ENCODE data around the gene OSGEP. TPM values are rescaled to one million over a fixed set of nuclear protein-coding genes. Genes with fewer than 3 reads are reported as not detected.
"Not testable (repeated sequence)": the region's sequence is repeated elsewhere in the genome, so short reads cannot be mapped to it uniquely, and the experiment has no call there.

The OSGEP gene
- total RNA-seq, 1 donor from 2014 or later: 18.8 TPM

DNA sequence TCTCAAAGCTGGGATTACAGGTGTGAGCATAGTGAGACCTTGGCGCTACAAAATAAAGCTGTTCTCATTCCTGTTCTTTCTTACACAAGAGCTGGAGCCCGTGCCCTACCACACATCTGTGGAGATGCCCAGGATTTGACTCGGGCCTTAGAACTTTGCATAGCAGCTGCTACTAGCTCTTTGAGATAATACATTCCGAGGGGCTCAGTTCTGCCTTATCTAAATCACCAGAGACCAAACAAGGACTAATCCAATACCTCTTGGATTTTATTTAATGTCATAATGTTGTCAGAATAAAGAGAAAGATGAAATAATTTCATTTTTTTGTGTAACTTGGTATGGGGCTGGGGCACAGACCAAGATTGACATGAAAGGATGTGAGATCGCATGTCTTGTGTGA, 22.2 kb upstream of the OSGEP start:
- intact Hi-C loops (cut with DNase I): no loop called here
- no peak for ATAC-seq
- no peak for DNase-seq (ENCODE audit: missing footprints)

DNA sequence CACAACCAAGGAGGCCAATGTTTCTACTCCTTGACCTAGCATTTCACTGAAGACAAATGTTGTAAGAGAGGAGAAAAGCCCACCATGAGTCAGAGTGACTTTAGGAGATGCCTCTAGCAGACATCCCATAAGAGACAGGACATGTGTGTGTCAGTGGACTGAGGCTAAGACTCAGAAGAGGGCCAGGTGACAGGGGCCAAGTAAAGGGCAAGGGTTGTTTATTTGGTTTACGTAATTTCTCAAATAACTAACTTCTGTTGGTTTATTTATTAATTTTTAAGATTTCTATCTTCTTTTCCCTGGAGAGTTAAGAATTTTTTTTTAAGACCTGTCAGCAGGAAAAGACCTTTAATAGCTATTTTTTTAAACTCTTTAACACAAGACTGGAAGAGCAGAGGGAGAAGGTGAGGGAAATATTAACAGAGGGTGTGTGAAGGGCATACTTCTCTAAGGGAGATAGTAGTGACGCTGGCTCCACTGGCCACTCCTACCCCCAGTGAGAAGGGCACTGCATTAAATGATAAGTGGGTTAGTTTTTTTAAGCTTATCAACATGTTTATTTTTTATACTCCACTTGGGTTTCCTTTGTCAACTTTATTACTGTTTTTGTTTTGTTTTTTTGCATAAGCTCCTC, 18.0 kb upstream of the OSGEP start:
- intact Hi-C loops (cut with DNase I): no loop called here
- ATAC-seq (no peak), DNase-seq (ENCODE audit: missing footprints) (no peak)

DNA sequence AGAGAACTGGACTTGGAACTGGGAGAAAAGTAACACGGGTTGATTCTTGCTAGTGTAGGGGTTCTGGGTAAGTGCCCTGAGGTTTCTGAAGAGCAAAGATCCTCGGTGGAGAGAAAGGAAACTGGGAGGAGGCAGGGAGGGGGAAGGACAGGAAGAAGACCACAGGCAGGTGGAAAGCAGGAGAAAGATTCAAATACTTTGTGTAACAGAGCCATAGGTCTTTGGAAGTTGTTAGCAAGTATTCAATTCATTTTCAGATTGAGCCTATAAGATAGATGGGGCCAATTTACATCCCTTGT, 15.9 kb upstream of the OSGEP start:
- intact Hi-C loops (cut with DNase I): no loop called here
- ATAC-seq: no peak
- no peak for DNase-seq (ENCODE audit: missing footprints)

DNA sequence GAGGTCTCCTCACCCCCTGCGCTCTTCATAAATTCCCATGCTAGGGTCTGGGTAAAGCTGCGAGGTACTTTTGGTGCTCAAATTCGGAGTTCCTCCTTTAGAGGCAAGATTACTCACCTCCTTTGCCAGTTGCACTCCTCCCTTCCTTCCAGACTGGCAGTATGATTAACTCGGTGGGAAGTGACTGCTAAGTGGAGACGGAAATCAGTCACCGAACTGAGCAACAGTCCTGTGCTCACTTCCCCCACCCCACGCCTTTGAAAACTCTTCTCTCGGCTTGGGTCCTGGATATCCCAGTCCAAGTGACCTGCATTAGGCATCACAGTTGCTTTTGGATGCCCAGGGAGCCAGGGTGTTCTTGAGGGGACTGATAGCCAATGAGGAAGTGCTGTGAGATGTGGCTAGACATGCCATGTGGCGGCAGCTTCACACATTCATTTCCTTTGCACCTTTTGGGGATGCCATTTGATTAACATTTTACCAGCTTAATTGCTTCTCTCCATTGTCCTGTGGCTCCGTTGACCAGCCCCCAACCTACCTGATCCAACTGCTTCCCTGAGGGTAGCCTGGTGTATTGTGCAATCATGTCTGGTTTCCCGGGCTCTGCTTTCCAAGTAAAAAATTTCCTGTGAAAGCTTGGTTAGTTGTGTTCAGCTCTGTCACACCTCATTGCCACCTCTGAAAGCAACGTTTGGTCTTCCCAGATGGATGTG, 15.4 kb upstream of the OSGEP start:
- intact Hi-C loops (cut with DNase I): no loop called here
- ATAC-seq: peak; percentile 56
- DNase-seq (ENCODE audit: missing footprints): no peak

DNA sequence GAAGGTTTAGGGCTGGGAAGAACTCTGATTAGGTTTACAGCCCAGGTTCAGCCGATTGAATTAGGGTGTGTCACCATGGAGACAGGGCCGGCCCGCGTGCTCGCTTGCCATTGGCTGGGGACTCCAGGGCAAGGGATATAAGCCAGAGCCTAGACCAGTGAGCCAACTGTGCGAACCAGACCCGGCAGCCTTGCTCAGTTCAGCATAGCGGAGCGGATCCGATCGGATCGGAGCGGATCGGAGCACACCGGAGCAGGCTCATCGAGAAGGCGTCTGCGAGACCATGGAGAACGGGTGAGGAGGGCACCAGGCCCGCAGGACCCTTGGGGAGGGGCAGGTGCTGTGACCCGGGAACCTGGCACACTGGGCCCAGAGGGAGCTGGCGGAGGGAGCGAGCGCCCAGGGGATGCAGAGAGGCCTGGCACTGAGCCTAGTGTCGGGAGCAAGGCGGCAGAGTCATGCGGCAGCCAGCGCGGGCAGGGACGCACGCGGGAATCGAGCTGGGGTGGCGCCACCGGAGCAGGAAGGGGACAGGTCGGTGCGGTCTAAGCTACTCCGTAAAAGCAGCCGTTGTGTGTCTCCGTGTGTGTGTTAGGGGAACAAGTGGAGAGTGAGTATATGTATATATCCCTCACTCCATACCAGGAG, 14.8 kb upstream of the OSGEP start, which contains the start of gene PNP:
PNP (plus strand) TSS at position 165 of the 648 bp plus-strand sequence; CDS start at position 284, 119 bp downstream.
- peak; percentile 93 for DNase-seq (ENCODE audit: missing footprints)
- intact Hi-C loops (cut with DNase I): no loop called here
- ATAC-seq: peak; percentile 96

DNA sequence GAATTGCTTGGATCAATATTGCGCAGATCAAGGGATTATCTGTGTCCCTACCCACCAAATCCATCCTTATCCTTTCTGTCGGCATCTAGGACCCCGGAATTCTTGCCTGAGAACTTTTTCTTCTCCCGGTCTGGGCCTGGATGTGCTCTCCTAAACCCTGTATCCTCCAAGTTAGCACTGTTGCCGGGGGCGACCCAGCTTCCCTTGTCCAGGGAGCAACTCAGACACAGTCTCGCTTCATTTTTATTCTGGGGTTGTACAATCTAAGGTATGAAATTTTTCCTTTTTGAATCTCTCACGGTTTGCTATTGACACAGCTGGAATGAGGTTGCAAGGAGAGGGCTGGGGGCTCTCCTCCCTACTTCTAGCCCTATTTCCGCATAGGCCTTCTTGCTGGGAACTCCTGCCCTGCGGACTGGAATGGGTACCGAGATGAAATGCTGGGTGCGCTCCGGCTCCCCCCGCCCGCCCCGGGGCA, 14.2 kb upstream of the OSGEP start:
- DNase-seq (ENCODE audit: missing footprints) (no peak), ATAC-seq (no peak)
- intact Hi-C loops (cut with DNase I): no loop called here

DNA sequence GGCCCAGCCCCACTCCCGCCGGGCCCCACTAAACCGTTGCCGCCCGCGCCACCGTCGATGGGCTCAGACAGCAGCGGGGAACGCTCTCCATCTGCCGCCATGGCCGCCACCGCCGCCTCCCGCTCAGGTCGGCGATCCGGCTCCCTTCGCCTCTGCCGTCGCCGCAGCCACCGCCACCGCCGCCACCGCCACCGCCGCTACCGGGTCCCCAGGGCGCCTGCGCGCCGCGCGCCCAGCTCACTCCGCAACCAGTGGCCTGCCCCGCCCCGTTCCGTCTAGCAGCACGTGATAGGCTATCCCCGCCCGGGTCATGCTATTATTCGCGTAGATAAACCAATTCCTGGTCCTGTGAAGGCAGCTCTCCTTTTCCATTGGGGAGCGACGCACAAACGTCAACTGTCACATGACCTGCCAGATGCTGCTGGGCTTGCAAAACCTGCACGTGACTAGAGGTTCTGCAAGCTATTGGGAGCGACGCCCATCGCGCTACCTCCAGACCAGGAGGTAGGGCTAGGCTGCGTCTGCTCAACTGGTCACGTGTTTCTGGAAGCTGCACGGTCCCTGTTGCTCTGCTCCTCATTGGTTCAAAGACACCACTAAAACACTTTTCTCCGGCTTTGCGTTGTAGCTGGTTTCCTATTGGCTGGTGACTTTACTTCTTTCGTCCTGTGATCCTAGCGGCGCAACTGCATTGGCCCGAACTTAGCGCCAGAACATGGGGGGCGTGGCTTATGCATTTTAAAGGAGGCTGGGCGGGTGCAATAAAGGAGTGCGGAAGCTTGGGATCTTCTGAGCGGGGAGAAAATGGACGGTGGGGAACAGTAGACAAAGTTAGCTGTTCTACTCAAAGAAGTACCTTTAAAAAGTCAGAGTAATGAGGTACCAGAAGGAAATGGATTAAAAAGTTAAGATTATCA, 6.9 kb upstream of the OSGEP start, which contains the start of gene PIP4P1:
PIP4P1 (minus strand) TSS at position 210 of the 917 bp plus-strand sequence; CDS start at position 101, 109 bp downstream.
- DNase-seq (ENCODE audit: missing footprints) (peak; percentile 100), ATAC-seq (peak; percentile 98)
- intact Hi-C loops (cut with DNase I): loop anchor here (2.0 to 5.0 kb wide), 4 partner anchors 119 to 221 kb away; partner anchors contain the start of genes CCNB1IP1, PARP2 and RNASE4

DNA sequence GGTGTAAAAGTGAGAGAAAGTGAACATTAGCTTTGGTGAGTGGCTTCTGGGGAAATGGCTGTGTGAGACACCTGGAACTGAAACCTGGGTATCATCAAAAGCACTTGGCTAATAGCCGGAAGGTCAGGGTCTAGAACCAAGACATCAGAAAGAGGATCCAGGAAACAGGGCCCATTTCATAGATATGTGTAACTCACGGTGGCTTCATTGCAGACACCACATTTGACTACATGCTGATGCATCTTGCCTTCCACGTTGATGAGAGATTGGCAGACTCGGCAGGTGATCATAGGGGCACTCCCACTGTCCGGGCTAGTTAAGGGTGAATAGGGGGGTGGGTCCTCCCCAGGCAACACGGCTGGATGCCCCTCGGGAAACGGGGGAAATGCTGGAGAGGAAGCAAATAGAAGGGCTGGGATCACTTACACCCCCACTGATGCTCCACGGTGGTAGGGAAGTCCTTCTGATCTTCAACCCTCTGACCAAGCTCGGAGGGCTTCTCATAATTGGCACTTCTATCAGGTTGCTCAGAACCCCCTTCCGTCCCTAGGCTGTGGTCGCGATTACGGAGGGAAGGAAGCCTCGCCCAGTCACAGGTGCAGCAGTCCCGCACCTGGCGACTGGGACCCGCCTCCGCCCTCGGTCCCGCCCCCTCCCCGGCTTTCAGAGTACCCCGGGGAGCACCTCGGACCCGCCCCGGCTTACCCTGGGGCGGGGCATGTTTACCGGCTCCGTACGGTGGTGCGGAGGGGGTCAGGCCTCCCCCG, 6.0 kb upstream of the OSGEP start:
- intact Hi-C loops (cut with DNase I): loop anchor here (2.0 to 5.0 kb wide), 4 partner anchors 118 to 222 kb away; partner anchors contain the start of genes CCNB1IP1, PARP2 and RNASE4
- no peak for DNase-seq (ENCODE audit: missing footprints)
- ATAC-seq: peak; percentile 0

DNA sequence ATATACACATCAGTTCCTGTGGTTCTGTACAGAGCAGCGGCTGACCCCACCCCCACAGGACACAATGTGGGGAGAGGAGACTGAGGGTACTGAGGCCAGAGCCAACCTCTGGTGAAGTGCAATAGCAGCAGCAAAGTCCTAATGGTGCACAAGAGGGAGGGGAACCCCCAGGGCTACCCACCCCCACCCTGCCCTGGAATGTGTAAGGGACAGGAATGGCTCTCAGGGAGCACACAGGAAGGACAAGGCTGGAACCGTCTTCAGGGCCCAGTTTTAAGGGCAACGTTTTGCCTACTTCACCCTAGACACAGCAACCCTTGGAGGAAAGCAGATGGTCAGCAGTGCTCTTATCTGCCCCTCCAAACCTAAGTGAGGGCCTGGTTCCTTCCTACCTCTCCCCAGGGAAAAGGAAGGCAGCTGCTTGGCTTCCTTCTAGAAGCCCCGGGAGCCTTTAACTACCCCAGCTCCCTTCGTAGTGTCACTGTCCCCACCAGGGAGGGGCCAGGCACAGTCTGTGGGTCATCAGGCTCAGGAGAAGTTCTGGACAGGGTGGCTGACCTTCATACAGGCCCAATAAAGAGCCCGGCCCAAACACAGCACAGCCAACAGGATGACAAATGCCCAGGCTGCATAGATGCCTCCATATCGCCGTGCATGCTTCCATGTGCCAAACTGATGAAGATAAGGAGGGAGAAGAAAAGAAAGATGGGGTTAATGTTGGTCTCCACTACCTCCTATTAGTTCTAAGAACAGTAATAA, 3.6 kb upstream of the OSGEP start:
- intact Hi-C loops (cut with DNase I): no loop called here
- DNase-seq (ENCODE audit: missing footprints): no peak
- no peak for ATAC-seq

DNA sequence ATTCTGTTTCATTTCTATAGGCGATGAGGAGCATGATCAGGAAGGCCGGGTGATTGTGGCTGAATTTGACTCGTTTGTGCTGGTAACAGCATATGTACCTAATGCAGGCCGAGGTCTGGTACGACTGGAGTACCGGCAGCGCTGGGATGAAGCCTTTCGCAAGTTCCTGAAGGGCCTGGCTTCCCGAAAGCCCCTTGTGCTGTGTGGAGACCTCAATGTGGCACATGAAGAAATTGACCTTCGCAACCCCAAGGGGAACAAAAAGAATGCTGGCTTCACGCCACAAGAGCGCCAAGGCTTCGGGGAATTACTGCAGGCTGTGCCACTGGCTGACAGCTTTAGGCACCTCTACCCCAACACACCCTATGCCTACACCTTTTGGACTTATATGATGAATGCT, 2.4 kb upstream of the OSGEP start:
- intact Hi-C loops (cut with DNase I): no loop called here
- DNase-seq (ENCODE audit: missing footprints): no peak
- ATAC-seq: no peak

DNA sequence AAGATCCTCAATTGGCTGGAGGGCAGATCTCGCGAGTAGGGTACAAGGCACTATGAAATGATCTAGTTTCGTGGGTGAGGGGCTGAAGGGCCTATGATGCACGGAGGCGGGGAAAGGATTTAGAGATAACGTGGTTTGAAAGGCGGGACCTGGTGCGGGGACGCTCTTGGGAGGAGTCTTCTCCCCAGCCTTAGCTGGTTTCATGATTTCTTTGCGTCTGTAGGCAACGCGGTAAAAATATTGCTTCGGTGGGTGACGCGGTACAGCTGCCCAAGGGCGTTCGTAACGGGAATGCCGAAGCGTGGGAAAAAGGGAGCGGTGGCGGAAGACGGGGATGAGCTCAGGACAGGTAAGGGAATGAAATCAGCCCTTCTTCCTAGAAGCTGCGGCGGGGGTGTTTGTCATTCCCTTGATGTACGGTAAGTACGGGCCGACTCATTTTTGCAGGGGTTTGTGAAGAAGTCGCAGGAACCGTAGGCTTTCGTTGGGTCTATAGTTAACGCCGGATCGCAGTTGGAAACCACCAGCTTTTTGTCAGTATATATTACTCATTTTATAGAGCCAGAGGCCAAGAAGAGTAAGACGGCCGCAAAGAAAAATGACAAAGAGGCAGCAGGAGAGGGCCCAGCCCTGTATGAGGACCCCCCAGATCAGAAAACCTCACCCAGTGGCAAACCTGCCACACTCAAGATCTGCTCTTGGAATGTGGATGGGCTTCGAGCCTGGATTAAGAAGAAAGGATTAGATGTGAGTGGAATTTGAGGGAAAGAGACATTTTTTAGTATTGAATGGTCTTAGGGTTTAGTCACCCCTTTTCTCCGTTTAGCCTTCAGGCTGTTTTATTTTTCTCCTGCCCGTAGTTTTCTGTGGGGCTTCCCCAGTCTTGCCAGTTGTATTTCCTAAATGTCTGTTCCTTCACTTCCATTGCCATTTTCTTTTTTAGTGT, 1.0 kb upstream of the OSGEP start:
- ATAC-seq (peak; percentile 45), DNase-seq (ENCODE audit: missing footprints) (no peak)
- intact Hi-C loops (cut with DNase I): no loop called here

DNA sequence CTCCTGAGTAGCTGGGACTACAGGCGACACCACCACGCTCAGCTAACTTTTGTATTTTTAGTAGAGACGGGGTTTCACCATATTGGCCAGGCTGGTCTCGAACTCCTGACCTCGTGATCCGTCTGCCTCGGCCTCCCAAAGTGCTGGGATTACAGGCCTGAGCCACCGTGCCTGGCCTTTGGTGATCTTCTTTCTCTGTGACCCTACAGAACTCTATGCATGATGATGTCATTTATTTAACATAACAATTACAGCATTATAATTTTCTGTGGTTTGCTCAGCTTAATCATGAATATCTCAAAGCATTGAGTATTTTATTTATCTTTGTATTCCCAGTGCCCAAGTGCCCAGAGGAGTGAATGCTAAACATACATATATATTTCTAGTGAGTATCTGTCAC, 1.8 kb downstream of the OSGEP start:
- ATAC-seq; DNase-seq (ENCODE audit: missing footprints); intact Hi-C loops (cut with DNase I): not testable (repeated sequence)

DNA sequence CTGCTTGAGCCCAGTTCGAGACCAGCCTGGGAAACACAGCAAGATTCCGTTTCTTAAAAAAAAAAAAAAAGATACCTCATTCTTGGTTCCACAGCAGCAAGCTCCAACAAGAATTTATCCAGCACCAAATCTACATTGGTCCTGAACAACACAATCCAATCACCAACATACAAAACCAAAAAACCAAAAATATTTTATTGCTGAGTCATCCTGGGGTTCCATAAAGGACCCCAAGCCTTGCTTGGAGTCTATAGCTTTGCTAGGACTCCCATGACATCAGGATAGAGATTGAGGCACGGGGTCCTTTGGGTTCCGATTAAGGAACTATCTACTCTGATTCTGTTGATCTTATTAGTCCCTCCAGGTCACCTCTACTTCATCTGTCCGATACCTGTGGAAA, 7.7 kb downstream of the OSGEP start:
- DNase-seq (ENCODE audit: missing footprints) (no peak), ATAC-seq (no peak)
- intact Hi-C loops (cut with DNase I): no loop called here

DNA sequence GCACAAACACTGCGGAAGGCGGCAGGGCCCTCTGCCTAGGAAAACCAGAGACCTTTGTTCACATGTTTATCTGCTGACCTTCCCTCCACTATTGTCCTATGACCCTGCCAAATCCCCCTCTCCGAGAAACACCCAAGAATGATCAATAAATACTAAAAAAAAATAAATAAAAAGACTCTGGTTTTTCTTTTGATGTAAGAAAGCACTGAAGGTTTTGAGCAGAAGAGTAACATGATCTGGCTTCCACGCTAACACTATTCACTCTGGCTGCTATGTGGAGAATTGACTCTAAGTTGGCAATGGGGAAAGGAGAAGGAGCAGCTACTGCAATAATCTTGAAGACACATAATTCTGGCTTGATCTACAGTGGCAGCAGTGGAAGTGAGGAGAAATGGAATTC, 11.0 kb downstream of the OSGEP start:
- DNase-seq (ENCODE audit: missing footprints); ATAC-seq; intact Hi-C loops (cut with DNase I): not testable (repeated sequence)

DNA sequence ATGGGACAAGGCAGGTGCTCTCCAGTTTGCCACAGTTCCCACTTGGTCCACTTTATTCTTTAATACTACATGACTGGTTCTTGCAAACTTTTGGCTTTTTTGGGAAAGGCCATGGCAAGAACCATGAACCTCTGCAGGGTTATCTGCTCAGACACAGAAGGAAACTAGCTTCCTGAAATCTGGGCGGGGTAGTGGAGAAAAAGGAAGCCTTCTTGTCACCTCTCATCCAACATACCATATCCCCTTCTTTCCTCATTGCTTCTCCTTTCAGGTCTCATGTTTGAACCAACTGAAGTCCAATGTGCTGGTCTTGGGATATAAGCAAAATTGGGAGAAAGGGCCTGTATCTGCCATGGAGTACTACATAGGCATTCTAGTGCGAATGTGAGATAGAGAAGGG, 13.2 kb downstream of the OSGEP start:
- no peak for ATAC-seq
- intact Hi-C loops (cut with DNase I): no loop called here
- no peak for DNase-seq (ENCODE audit: missing footprints)

DNA sequence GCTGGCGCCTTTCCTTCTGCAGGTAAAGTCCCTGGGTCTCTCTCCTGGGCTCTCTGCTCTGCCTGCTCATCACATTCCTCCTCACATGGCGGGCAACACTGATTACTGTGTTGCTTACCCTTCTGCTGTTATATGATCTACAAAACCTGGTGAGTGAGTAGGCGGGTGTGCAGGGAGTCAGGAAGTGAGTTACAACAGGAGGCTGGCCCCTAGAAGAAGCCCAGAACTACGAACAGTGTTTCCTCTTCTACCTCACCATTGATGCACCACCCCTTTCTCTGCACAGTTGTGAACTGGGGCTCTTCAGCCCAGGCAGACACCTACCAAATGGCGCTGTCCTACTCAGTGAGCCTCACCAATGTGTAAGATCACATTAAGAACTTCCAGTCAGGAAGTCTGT, 13.7 kb downstream of the OSGEP start:
- ATAC-seq: no peak
- intact Hi-C loops (cut with DNase I): no loop called here
- no peak for DNase-seq (ENCODE audit: missing footprints)

Measured in Right ventricle myocardium inferior (tissue), 1 donor.